HEK293 (cell line): ENCODE measurements around the gene SNX13.

ENCODE experiments used
- CTCF ChIA-PET: fragments of 350-600 bp; formaldehyde crosslinking; extraction: SDS; loops from one replicate; lab custom pipeline; 2021; ENCODE audit warnings: antibody characterized with exemption; lab: Yijun Ruan, JAX
- POLR2A ChIA-PET: fragments of 300-600 bp; formaldehyde crosslinking; extraction: SDS; loops from one replicate; lab custom pipeline; 2020; ENCODE audit warnings: antibody characterized with exemption, inconsistent platforms; lab: Yijun Ruan, JAX
- H3K27ac ChIP-seq: fragments of 200-500 bp; sonication (Bioruptor generic); 2 replicates; pipeline ENCODE4 v1.5.1; 2014; ENCODE audit warnings: low read depth, low read length, control low read depth, inconsistent platforms; ENCODE audit errors: extremely low read depth
- H3K36me3 ChIP-seq, 2 experiments: fragments of 200-500 bp in 1 of 2; sonication (Bioruptor generic) in 1 of 2; 1 replicate in 1 of 2; 2 replicates in 1 of 2; pipeline ENCODE4 v1.5.1; 2014 to 2017; ENCODE audit warnings: inconsistent platforms in 2 of 2, low read length in 2 of 2; ENCODE audit not compliant: control insufficient read depth in 2 of 2, insufficient read depth in 1 of 2
- H3K4me1 ChIP-seq: fragments of 200-500 bp; sonication (Bioruptor generic); 2 replicates; pipeline ENCODE4 v1.5.1; 2014; ENCODE audit warnings: mild to moderate bottlenecking, low read length, inconsistent platforms; ENCODE audit not compliant: control insufficient read depth, insufficient read depth
- H3K4me3 ChIP-seq: 2 replicates; pipeline ENCODE4 v1.5.1; 2011; ENCODE audit warnings: low read depth, mild to moderate bottlenecking, control low read depth, low read length, moderate library complexity
- H3K9me3 ChIP-seq: fragments of 200-500 bp; sonication (Bioruptor generic); 2 replicates; pipeline ENCODE4 v1.5.1; 2014; ENCODE audit warnings: low read depth, low read length, inconsistent platforms; ENCODE audit not compliant: control insufficient read depth, insufficient read depth
- FEZF1 ChIP-seq: fragments of 450-650 bp; formaldehyde crosslinking; IDR thresholded peaks from 2 replicates; pipeline ENCODE4 v1.5.1; 2016; ENCODE audit warnings: missing biosample characterization, missing genetic modification characterization
- GLI2 ChIP-seq: fragments of 450-650 bp; formaldehyde crosslinking; IDR thresholded peaks from 2 replicates; pipeline ENCODE4; 2017; ENCODE audit warnings: missing biosample characterization, missing genetic modification characterization, low read depth, borderline replicate concordance
- RBAK ChIP-seq: fragments of 450-650 bp; formaldehyde crosslinking; IDR thresholded peaks from 2 replicates; pipeline ENCODE4 v1.5.1; 2016; ENCODE audit warnings: missing biosample characterization, missing genetic modification characterization
- WT1 ChIP-seq: fragments of 450-650 bp; formaldehyde crosslinking; IDR thresholded peaks from 2 replicates; pipeline ENCODE4 v1.5.1; 2016; ENCODE audit warnings: missing biosample characterization, missing genetic modification characterization
- YY1 ChIP-seq: fragments of 450-650 bp; formaldehyde crosslinking; IDR thresholded peaks from 2 replicates; pipeline ENCODE4 v1.5.1; 2018; ENCODE audit warnings: missing biosample characterization, missing genetic modification characterization
- ZBTB7A ChIP-seq: fragments of 450-650 bp; formaldehyde crosslinking; IDR thresholded peaks from 2 replicates; pipeline ENCODE4 v1.5.1; 2016; ENCODE audit warnings: low read depth, missing biosample characterization, missing genetic modification characterization
- ZNF114 ChIP-seq: fragments of 450-650 bp; formaldehyde crosslinking; IDR thresholded peaks from 2 replicates; pipeline ENCODE4 v1.5.0; 2017; ENCODE audit warnings: missing biosample characterization, missing genetic modification characterization
- ZNF121 ChIP-seq: fragments of 450-650 bp; formaldehyde crosslinking; IDR thresholded peaks from 2 replicates; pipeline ENCODE4 v1.5.1; 2016; ENCODE audit warnings: missing biosample characterization, missing genetic modification characterization
- ZNF138 ChIP-seq: fragments of 450-650 bp; formaldehyde crosslinking; IDR thresholded peaks from 2 replicates; pipeline ENCODE4 v1.5.1; 2016; ENCODE audit warnings: missing biosample characterization, missing genetic modification characterization, borderline replicate concordance
- ZNF175 ChIP-seq: fragments of 450-650 bp; formaldehyde crosslinking; IDR thresholded peaks from 2 replicates; pipeline ENCODE4 v1.5.1; 2016; ENCODE audit warnings: missing biosample characterization, missing genetic modification characterization
- ZNF23 ChIP-seq: fragments of 450-650 bp; formaldehyde crosslinking; IDR thresholded peaks from 2 replicates; pipeline ENCODE4 v1.5.1; 2016; ENCODE audit warnings: missing biosample characterization, missing genetic modification characterization, borderline replicate concordance
- ZNF37A ChIP-seq: fragments of 450-650 bp; IDR thresholded peaks from 2 replicates; pipeline ENCODE4 v1.5.1; 2018; ENCODE audit warnings: missing biosample characterization, missing genetic modification characterization
- ZNF423 ChIP-seq: fragments of 450-650 bp; formaldehyde crosslinking; IDR thresholded peaks from 2 replicates; pipeline ENCODE4 v1.5.1; 2016; ENCODE audit warnings: missing biosample characterization, missing genetic modification characterization
- ZNF433 ChIP-seq: fragments of 450-650 bp; formaldehyde crosslinking; IDR thresholded peaks from 2 replicates; pipeline ENCODE4 v1.5.1; 2016; ENCODE audit warnings: missing biosample characterization, missing genetic modification characterization, low read depth
- ZNF510 ChIP-seq: fragments of 450-650 bp; formaldehyde crosslinking; IDR thresholded peaks from 2 replicates; pipeline ENCODE4 v1.5.1; 2018; ENCODE audit warnings: mild to moderate bottlenecking, missing genetic modification characterization, missing biosample characterization; ENCODE audit not compliant: insufficient replicate concordance
- ZNF514 ChIP-seq: fragments of 450-650 bp; formaldehyde crosslinking; IDR thresholded peaks from 2 replicates; pipeline ENCODE4 v1.5.1; 2016; ENCODE audit warnings: missing biosample characterization, missing genetic modification characterization
- ZNF549 ChIP-seq: fragments of 450-650 bp; IDR thresholded peaks from 2 replicates; pipeline ENCODE4 v1.5.1; 2018; ENCODE audit warnings: missing biosample characterization, missing genetic modification characterization, mild to moderate bottlenecking, inconsistent platforms, moderate library complexity
- ZNF792 ChIP-seq: fragments of 450-650 bp; formaldehyde crosslinking; IDR thresholded peaks from 2 replicates; pipeline ENCODE4 v1.5.1; 2016; ENCODE audit warnings: missing biosample characterization, missing genetic modification characterization
- ZNF837 ChIP-seq: fragments of 450-650 bp; formaldehyde crosslinking; IDR thresholded peaks from 2 replicates; pipeline ENCODE4 v1.5.1; 2016; ENCODE audit warnings: missing biosample characterization, missing genetic modification characterization
- ZSCAN16 ChIP-seq: fragments of 450-650 bp; formaldehyde crosslinking; IDR thresholded peaks from 2 replicates; pipeline ENCODE4 v1.5.1; 2016; ENCODE audit warnings: missing biosample characterization, missing genetic modification characterization
- TF ChIP-seq, protein P1 (sequence below): fragments of 450-650 bp; formaldehyde crosslinking; IDR thresholded peaks from 2 replicates; pipeline ENCODE4 v1.5.1; 2017; ENCODE audit warnings: missing biosample characterization, missing genetic modification characterization
- TF ChIP-seq, protein P2 (sequence below): fragments of 450-650 bp; formaldehyde crosslinking; IDR thresholded peaks from 2 replicates; pipeline ENCODE4 v1.5.1; 2016; ENCODE audit warnings: missing biosample characterization, missing genetic modification characterization
- TF ChIP-seq, protein P3 (sequence below): fragments of 450-650 bp; formaldehyde crosslinking; IDR thresholded peaks from 2 replicates; pipeline ENCODE4 v1.5.1; 2016; ENCODE audit warnings: missing biosample characterization, missing genetic modification characterization
- TF ChIP-seq, protein P4 (sequence below): fragments of 450-650 bp; formaldehyde crosslinking; IDR thresholded peaks from 2 replicates; pipeline ENCODE4 v1.5.1; 2017; ENCODE audit warnings: missing biosample characterization, missing genetic modification characterization

The SNX13 gene

DNA sequence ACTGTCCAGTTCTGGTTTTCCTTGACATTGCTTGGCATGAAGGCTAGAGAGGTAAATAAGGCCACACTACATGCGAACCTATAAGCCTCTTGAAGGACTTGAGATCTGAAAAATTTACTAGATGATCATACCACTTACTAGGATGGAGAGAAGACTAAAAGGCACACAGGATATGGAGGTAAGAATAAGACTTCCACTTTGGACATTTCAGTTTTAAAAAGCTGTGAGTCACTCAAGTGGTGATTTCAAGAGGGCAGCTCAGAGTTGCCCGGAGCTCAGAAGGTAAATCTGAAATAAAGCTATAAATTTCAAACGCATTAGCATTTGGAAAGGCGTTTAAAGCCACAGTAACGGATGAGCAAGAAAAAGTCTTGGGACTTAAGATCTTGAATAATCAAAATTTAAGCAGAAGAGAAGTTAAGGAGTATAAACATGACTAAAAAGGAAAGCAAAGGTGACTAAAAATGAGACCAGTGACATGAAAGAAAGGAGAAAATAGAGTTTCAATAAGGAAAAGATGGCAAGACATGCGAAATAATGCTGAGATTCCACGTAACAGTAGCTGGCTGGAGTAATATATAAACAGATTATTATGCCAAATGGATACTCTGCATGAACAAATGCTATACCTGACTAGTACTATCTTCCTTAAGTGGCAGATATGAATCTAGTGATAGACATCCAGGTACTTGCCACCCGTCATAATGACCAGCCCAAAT, 68.3 kb downstream of the SNX13 start:
- ChIA-PET CTCF (no interaction called here), POLR2A (no interaction called here)
- H3K36me3 ChIP-seq, result peaks cover 11 to 26% of the 10 kb centered on the region in 2 experiments; a peak in 2 of 3 replicates
- no peaks in the 10 kb centered on the region for H3K4me1 ChIP-seq
- TF ChIP-seq ZNF114 (tag by site-specific recombination) (no peak), WT1 (tag by site-specific recombination) (no peak), ZSCAN16 (no peak)
- TF ChIP-seq, protein P1, sequence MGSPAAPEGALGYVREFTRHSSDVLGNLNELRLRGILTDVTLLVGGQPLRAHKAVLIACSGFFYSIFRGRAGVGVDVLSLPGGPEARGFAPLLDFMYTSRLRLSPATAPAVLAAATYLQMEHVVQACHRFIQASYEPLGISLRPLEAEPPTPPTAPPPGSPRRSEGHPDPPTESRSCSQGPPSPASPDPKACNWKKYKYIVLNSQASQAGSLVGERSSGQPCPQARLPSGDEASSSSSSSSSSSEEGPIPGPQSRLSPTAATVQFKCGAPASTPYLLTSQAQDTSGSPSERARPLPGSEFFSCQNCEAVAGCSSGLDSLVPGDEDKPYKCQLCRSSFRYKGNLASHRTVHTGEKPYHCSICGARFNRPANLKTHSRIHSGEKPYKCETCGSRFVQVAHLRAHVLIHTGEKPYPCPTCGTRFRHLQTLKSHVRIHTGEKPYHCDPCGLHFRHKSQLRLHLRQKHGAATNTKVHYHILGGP (tag by site-specific recombination), result no peak
- no peak overlapping the region for H3K4me3 ChIP-seq
- H3K9me3 ChIP-seq, result no peaks in the 10 kb centered on the region
- no peak overlapping the region for H3K27ac ChIP-seq

DNA sequence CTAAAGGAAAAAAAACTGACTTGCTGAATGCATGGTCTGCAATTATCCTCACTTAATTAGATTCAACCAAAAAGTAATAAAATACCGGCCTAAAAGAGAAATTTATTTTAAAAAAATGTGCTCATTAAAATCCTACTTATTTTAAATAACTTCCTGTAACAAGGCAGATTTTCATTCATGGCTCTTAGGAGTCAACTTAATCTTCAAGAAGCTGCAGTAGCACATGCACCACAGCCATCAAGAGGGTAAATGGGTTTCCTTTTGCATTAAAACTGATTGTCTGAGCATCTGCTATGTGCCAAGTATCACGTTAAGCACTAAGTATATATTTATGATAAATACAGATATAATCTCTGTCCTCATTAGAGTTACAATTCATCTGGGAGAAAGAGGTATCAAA, 69.9 kb downstream of the SNX13 start:
- no peaks in the 10 kb centered on the region for H3K4me1 ChIP-seq
- H3K36me3 ChIP-seq, result peaks cover 11 to 26% of the 10 kb centered on the region in 2 experiments; a peak in 2 of 3 replicates
- H3K4me3 ChIP-seq, result no peak overlapping the region
- ChIA-PET POLR2A (no interaction called here), CTCF (no interaction called here)
- TF ChIP-seq, protein P2, sequence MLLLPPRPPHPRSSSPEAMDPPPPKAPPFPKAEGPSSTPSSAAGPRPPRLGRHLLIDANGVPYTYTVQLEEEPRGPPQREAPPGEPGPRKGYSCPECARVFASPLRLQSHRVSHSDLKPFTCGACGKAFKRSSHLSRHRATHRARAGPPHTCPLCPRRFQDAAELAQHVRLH (tag by site-specific recombination), result no peak
- TF ChIP-seq, protein P3, sequence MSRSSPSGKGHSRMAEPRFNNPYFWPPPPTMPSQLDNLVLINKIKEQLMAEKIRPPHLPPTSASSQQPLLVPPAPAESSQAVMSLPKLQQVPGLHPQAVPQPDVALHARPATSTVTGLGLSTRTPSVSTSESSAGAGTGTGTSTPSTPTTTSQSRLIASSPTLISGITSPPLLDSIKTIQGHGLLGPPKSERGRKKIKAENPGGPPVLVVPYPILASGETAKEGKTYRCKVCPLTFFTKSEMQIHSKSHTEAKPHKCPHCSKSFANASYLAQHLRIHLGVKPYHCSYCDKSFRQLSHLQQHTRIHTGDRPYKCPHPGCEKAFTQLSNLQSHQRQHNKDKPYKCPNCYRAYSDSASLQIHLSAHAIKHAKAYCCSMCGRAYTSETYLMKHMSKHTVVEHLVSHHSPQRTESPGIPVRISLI (tag by site-specific recombination), result no peak
- TF ChIP-seq GLI2 (tag by site-specific recombination), result no peak
- no peaks in the 10 kb centered on the region for H3K9me3 ChIP-seq
- no peak overlapping the region for H3K27ac ChIP-seq

DNA sequence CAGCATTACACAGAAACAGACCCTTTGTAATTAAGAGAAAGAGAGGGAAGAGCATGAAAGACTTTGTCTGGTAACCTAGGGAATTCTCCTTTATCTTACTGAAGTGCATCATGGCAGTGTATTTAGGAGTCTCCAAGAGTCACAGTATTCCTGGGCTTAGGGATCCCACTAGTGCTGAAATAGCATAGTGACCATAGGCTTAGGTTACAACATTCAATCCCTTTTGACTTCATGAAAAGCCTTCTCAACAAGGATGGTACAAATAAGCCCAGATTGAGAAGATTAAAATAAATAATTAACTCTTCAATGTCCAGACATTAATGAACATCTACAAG, 76.5 kb downstream of the SNX13 start:
- ChIA-PET CTCF (interaction anchor here (0.7 to 0.9 kb wide), 2 partner anchors 68 to 113 kb away, joined by 3 read pairs; no protein-coding TSS in a partner anchor), POLR2A (no interaction called here)
- Histone ChIP-seq H3K4me3 (no peak overlapping the region), H3K36me3 (peaks cover 12 to 14% of the 10 kb centered on the region in 2 experiments), H3K9me3 (no peaks in the 10 kb centered on the region), H3K27ac (no peak overlapping the region), H3K4me1 (no peaks in the 10 kb centered on the region)
- TF ChIP-seq ZNF121 (tag by site-specific recombination) (no peak), ZNF510 (no peak), ZNF138 (no peak), ZNF514 (tag by site-specific recombination) (no peak), ZNF837 (no peak), ZNF792 (no peak), ZNF549 (no peak), FEZF1 (tag by site-specific recombination) (no peak), ZNF37A (no peak), ZBTB7A (tag by site-specific recombination) (no peak), RBAK (tag by site-specific recombination) (no peak), ZNF23 (tag by site-specific recombination) (no peak), ZNF433 (tag by site-specific recombination) (no peak), ZNF175 (tag by site-specific recombination) (no peak), YY1 (tag by site-specific recombination) (no peak), ZNF423 (no peak)
- TF ChIP-seq, protein P4, sequence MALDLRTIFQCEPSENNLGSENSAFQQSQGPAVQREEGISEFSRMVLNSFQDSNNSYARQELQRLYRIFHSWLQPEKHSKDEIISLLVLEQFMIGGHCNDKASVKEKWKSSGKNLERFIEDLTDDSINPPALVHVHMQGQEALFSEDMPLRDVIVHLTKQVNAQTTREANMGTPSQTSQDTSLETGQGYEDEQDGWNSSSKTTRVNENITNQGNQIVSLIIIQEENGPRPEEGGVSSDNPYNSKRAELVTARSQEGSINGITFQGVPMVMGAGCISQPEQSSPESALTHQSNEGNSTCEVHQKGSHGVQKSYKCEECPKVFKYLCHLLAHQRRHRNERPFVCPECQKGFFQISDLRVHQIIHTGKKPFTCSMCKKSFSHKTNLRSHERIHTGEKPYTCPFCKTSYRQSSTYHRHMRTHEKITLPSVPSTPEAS (tag by site-specific recombination), result no peak
